A549 (cell line): Measurements from ENCODE around the gene TMUB2. TPM values are rescaled to one million over a fixed set of nuclear protein-coding genes. Genes with fewer than 3 reads are reported as not detected.

Experiments used
- ATAC-seq, 2 experiments: fragments of 200-7000 bp in 1 of 2; fragments of >200 bp in 1 of 2; cut with Nextera tagmentation in 1 of 2; cut with Tn5 transposase in 1 of 2; 3 replicates each; pipeline versions ENCODE4 v1.8.0 to v1.9.1; 2018 to 2020; ENCODE audit warnings: mild to moderate bottlenecking in 1 of 2, moderate library complexity in 1 of 2
- CTCF ChIA-PET: fragments of 300-600 bp; sonication (Branson Sonifier 250); formaldehyde crosslinking; extraction: SDS; loops from one replicate; lab custom pipeline; 2021; ENCODE audit warnings: antibody characterized with exemption, inconsistent platforms; lab: Yijun Ruan, JAX
- POLR2A ChIA-PET: fragments of 350-600 bp; formaldehyde crosslinking; extraction: SDS; loops from one replicate; lab custom pipeline; 2021; ENCODE audit warnings: antibody characterized with exemption, inconsistent platforms; lab: Yijun Ruan, JAX
- DNase-seq, 2 experiments: peaks; one replicate each; pipeline versions ENCODE4 v3.0.0 to v3.0.0-alpha.2; 2011 to 2016; ENCODE audit warnings: low read depth in 1 of 2, low spot score in 1 of 2
- FAIRE-seq: peaks from 2 replicates; lab custom pipeline; 2011; peaks lifted over from hg19 to GRCh38; lab: Jason Lieb, UNC
- H3K27ac ChIP-seq, 2 experiments: fragments of >200 bp; sonication (Bioruptor Twin); formaldehyde crosslinking; 3 replicates each; pipeline ENCODE4 v1.5.1; 2016 to 2017
- H3K4me1 ChIP-seq: fragments of >200 bp; sonication (Bioruptor Twin); formaldehyde crosslinking; 3 replicates; pipeline ENCODE4 v1.6.1; 2016
- H3K4me2 ChIP-seq: fragments of >200 bp; sonication (Bioruptor Twin); formaldehyde crosslinking; 3 replicates; pipeline ENCODE4 v1.6.1; 2016
- H3K4me3 ChIP-seq: fragments of >200 bp; sonication (Bioruptor Twin); formaldehyde crosslinking; 3 replicates; pipeline ENCODE4 v1.5.1; 2016
- H3K9me3 ChIP-seq: fragments of >200 bp; sonication (Bioruptor Twin); formaldehyde crosslinking; 3 replicates; pipeline ENCODE4 v1.6.1; 2016
- ATOH8 ChIP-seq: fragments of 250-450 bp; sonication (Bioruptor Pico); IDR thresholded peaks from 2 replicates; pipeline ENCODE4 v1.5.0; 2020; ENCODE audit warnings: low read depth, mild to moderate bottlenecking, moderate library complexity
- CBX8 ChIP-seq: fragments of 200-600 bp; sonication (generic); IDR thresholded peaks from 2 replicates; pipeline ENCODE4 v1.6.1; 2016
- CEBPB ChIP-seq, 2 experiments: fragments of >200 bp in 1 of 2; sonication (Bioruptor Twin) in 1 of 2; formaldehyde crosslinking in 1 of 2; IDR thresholded peaks; 2 replicates each; pipeline ENCODE4 v1.6.1; 2012 to 2016
- CHD4 ChIP-seq: fragments of 200-600 bp; sonication (generic); IDR thresholded peaks from 2 replicates; pipeline ENCODE4 v1.6.1; 2016; ENCODE audit warnings: antibody characterized with exemption, mild to moderate bottlenecking, borderline replicate concordance
- CTCF ChIP-seq: fragments of >200 bp; sonication (Bioruptor Twin); formaldehyde crosslinking; IDR thresholded peaks from 3 replicates; pipeline ENCODE4 v1.5.1; 2016
- E2F6 ChIP-seq: IDR thresholded peaks from 2 replicates; pipeline ENCODE4 v1.6.1; 2012; ENCODE audit warnings: low read depth, borderline replicate concordance
- EHF ChIP-seq: fragments of 250-450 bp; sonication (Bioruptor Pico); IDR thresholded peaks from 2 replicates; pipeline ENCODE4 v1.5.0; 2020; ENCODE audit warnings: mild to moderate bottlenecking
- EHMT2 ChIP-seq: fragments of 200-600 bp; sonication (generic); IDR thresholded peaks from 2 replicates; pipeline ENCODE4 v1.6.1; 2016; ENCODE audit warnings: antibody characterized with exemption, low read depth, mild to moderate bottlenecking, moderate library complexity
- EP300 ChIP-seq, 2 experiments: fragments of >200 bp; sonication (Bioruptor Twin); formaldehyde crosslinking; IDR thresholded peaks; 2 replicates in 1 of 2; 3 replicates in 1 of 2; pipeline ENCODE4 v1.6.1; 2016 to 2017
- ESRRA ChIP-seq: fragments of 150-350 bp; IDR thresholded peaks from 2 replicates; pipeline ENCODE4 v1.6.1; 2014; ENCODE audit warnings: mild to moderate bottlenecking, low read length, borderline replicate concordance
- FOSB ChIP-seq: fragments of 250-450 bp; sonication (Bioruptor Pico); IDR thresholded peaks from 2 replicates; pipeline ENCODE4 v1.5.0; 2020; ENCODE audit warnings: mild to moderate bottlenecking, moderate library complexity
- FOSL2 ChIP-seq, 2 experiments: fragments of 450-650 bp in 1 of 2; fragments of >200 bp in 1 of 2; sonication (Bioruptor Twin) in 1 of 2; formaldehyde crosslinking; IDR thresholded peaks; 2 replicates each; pipeline versions ENCODE4 v1.5.0 to v1.6.1; 2016 to 2020; ENCODE audit warnings: mild to moderate bottlenecking in 1 of 2, moderate library complexity in 1 of 2
- GATA3 ChIP-seq: IDR thresholded peaks from 2 replicates; pipeline ENCODE4 v1.6.1; 2012; ENCODE audit warnings: borderline replicate concordance
- HDAC2 ChIP-seq: fragments of 200-600 bp; sonication (generic); IDR thresholded peaks from 2 replicates; pipeline ENCODE4 v1.6.1; 2016
- HES2 ChIP-seq: fragments of >200 bp; sonication (Bioruptor Twin); formaldehyde crosslinking; IDR thresholded peaks from 2 replicates; pipeline ENCODE4 v1.6.1; 2016
- HEYL ChIP-seq: fragments of 250-450 bp; sonication (Bioruptor Pico); IDR thresholded peaks from 2 replicates; pipeline ENCODE4 v1.8.0; 2021; ENCODE audit warnings: mild to moderate bottlenecking, moderate library complexity
- HOXB5 ChIP-seq: fragments of 250-450 bp; sonication (Bioruptor Pico); IDR thresholded peaks from 2 replicates; pipeline ENCODE4 v1.5.0; 2020; ENCODE audit warnings: mild to moderate bottlenecking, moderate library complexity
- JUN ChIP-seq, 2 experiments: fragments of >200 bp; sonication (Bioruptor Twin); formaldehyde crosslinking; IDR thresholded peaks; 2 replicates in 1 of 2; 3 replicates in 1 of 2; pipeline ENCODE4 v1.6.1; 2016 to 2017
- KDM1A ChIP-seq: fragments of 200-600 bp; sonication (generic); IDR thresholded peaks from 2 replicates; pipeline ENCODE4 v1.6.1; 2016; ENCODE audit warnings: low read depth, mild to moderate bottlenecking
- MAFK ChIP-seq: fragments of 450-650 bp; IDR thresholded peaks from 2 replicates; pipeline ENCODE4 v1.6.1; 2014; ENCODE audit not compliant: partially characterized antibody
- MAZ ChIP-seq: fragments of 150-350 bp; IDR thresholded peaks from 2 replicates; pipeline ENCODE4 v1.6.1; 2014; ENCODE audit warnings: antibody characterized with exemption, low read depth, low read length, borderline replicate concordance
- NFE2L2 ChIP-seq: fragments of 150-350 bp; conservative IDR thresholded peaks from 2 replicates; pipeline ENCODE4 v1.6.1; 2014; ENCODE audit warnings: low read length
- NPAS2 ChIP-seq: fragments of 250-450 bp; sonication (Bioruptor Pico); IDR thresholded peaks from 2 replicates; pipeline ENCODE4 v1.8.0; 2022; ENCODE audit warnings: mild to moderate bottlenecking, moderate library complexity, borderline replicate concordance
- PBX3 ChIP-seq: IDR thresholded peaks from 2 replicates; pipeline ENCODE4 v1.6.1; 2012
- POLR2A ChIP-seq: IDR thresholded peaks from 2 replicates; pipeline ENCODE4 v1.6.1; 2012; ENCODE audit warnings: mild to moderate bottlenecking, low read length
- POLR2AphosphoS2 ChIP-seq: conservative IDR thresholded peaks from 2 replicates; pipeline ENCODE4 v1.6.1; 2012; ENCODE audit warnings: low read length, improper control_type of control experiment, inconsistent platforms
- RAD21 ChIP-seq, 2 experiments: fragments of >200 bp in 1 of 2; sonication (Bioruptor Twin) in 1 of 2; formaldehyde crosslinking in 1 of 2; IDR thresholded peaks in 1 of 2; conservative IDR thresholded peaks in 1 of 2; 2 replicates in 1 of 2; 3 replicates in 1 of 2; pipeline ENCODE4 v1.6.1; 2012 to 2018; ENCODE audit warnings: inconsistent platforms in 1 of 2
- RARB ChIP-seq: fragments of 250-450 bp; sonication (Bioruptor Pico); IDR thresholded peaks from 2 replicates; pipeline ENCODE4 v1.8.0; 2021; ENCODE audit warnings: mild to moderate bottlenecking, moderate library complexity
- RCOR1 ChIP-seq: fragments of 150-350 bp; IDR thresholded peaks from 2 replicates; pipeline ENCODE4 v1.6.1; 2014; ENCODE audit warnings: antibody characterized with exemption, low read length, low read depth
- RFX5 ChIP-seq: fragments of 450-650 bp; IDR thresholded peaks from 2 replicates; pipeline ENCODE4 v1.7.1; 2014; ENCODE audit warnings: antibody characterized with exemption, mild to moderate bottlenecking, moderate library complexity
- RNF2 ChIP-seq: fragments of 200-600 bp; sonication (generic); IDR thresholded peaks from 2 replicates; pipeline ENCODE4 v1.6.1; 2016; ENCODE audit warnings: low read depth, mild to moderate bottlenecking, antibody characterized with exemption, moderate library complexity, borderline replicate concordance
- SMC3 ChIP-seq: fragments of >200 bp; sonication (Bioruptor Twin); formaldehyde crosslinking; IDR thresholded peaks from 3 replicates; pipeline ENCODE4 v1.6.1; 2018; ENCODE audit warnings: inconsistent platforms
- SREBF2 ChIP-seq: fragments of 450-650 bp; IDR thresholded peaks from 2 replicates; pipeline ENCODE4 v1.6.1; 2014; ENCODE audit warnings: mild to moderate bottlenecking, moderate library complexity
- TP53 ChIP-seq: fragments of 250-450 bp; sonication (Bioruptor Pico); IDR thresholded peaks from 2 replicates; pipeline ENCODE4 v1.5.0; 2021; ENCODE audit warnings: mild to moderate bottlenecking, moderate library complexity
- ZC3H11A ChIP-seq: fragments of 450-650 bp; IDR thresholded peaks from 2 replicates; pipeline ENCODE4 v1.6.1; 2014; ENCODE audit warnings: antibody characterized with exemption, mild to moderate bottlenecking
- ZNF302 ChIP-seq: fragments of 250-450 bp; sonication (Bioruptor Pico); IDR thresholded peaks from 2 replicates; pipeline ENCODE4 v1.9.0; 2021; ENCODE audit warnings: inconsistent platforms, mild to moderate bottlenecking, moderate library complexity
- ZSCAN20 ChIP-seq: fragments of 250-450 bp; sonication (Bioruptor Pico); IDR thresholded peaks from 2 replicates; pipeline ENCODE4 v1.8.0; 2022; ENCODE audit warnings: mild to moderate bottlenecking, moderate library complexity
- WGBS: methylation state at CpG from one replicate; pipeline ENCODE4 v1.1.6; 2017; ENCODE audit errors: missing lambda C conversion rate; 5-methylcytosine and 5-hydroxymethylcytosine counted together
- polyA plus RNA-seq, 4 experiments: library from polyadenylated mRNA; depleted of rRNA in 3 of 4; stranded (reverse); fragments of >200 nt; fragmentation: RNase III in 1 of 4; extraction: RNeasy Plus Mini Kit Qiagen cat#74134 plus additional on column Dnase treatment in 1 of 4; gene quantifications; 2 replicates in 3 of 4; 3 replicates in 1 of 4; pipeline ENCODE4 v1.2.3, GENCODE V29; 2011 to 2017
- TF ChIP-seq, protein P1 (sequence below): IDR thresholded peaks from 2 replicates; pipeline ENCODE4 v1.6.1; 2012

TMUB2 gene
- polyA plus RNA-seq, 2 of the 4 experiments (the other 2 are of a cell fraction): 36.2 to 42.0 TPM

DNA sequence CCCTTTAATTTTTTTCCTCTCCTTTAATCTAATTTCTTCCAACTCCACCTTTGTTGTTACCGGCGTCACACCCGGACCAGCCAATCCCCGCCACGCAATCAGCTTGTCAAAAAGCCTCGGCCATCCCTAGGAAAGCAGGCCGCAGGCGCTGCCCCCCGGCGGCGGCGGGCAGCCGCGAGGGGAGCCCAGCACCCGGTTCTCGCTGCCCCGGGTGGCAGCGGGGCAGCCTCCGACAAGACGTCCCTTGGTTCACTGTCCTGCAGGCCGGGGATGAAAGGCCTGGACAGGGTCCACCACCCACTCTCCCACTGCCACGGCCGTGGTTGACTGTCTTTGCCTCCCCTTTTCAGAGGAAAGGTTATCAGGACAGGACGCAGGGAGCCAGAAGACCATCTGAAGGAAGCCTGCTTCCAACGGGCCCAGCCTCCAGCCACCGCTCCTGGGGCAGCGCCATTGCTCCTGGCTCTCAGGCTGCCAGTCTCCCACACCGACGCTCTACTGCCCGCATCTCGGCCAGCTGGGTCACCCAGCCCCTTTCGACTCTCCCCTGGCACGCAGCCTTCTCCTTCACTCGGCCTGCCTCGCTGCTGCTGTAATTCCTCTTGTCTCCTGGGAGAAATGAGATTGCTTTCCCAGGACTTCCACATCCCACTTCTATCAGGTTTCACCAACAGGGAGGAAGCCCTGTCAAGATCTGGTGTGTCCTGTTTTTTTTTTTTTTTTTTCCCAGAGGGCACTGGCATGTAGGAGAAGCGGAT, 35.5 kb downstream of the TMUB2 start:
- Histone ChIP-seq H3K4me1 (peaks cover 25% of the 10 kb centered on the region), H3K4me3 (peak overlapping the region; percentile 89), H3K27ac (peak overlapping the region; percentile 97 to 99), H3K9me3 (no peaks in the 10 kb centered on the region), H3K4me2 (peak overlapping the region; percentile 86)
- peak; percentile 86 to 87 for DNase-seq
- ChIA-PET CTCF (interaction anchor here (0.5 to 11.1 kb wide), 27 partner anchors 8 to 322 kb away, joined by 3 to 135 read pairs (median 4); partner anchors contain the start of genes GRN, RUNDC3A and SLC25A39), POLR2A (interaction anchor here (0.6 to 2.2 kb wide), 21 partner anchors 9 to 401 kb away, joined by 3 to 20 read pairs (median 4); partner anchors contain the start of genes ATXN7L3, GRN, RUNDC3A and SLC25A39)
- TF ChIP-seq NFE2L2: no peak
- TF ChIP-seq CBX8: no peak
- TF ChIP-seq HES2: no peak
- no peak for TF ChIP-seq ZNF302 (CRISPR knock-in tag)
- TF ChIP-seq GATA3: no peak
- no peak for TF ChIP-seq EHMT2
- no peak for TF ChIP-seq MAFK
- no peak for TF ChIP-seq ZSCAN20 (CRISPR knock-in tag)
- TF ChIP-seq KDM1A: no peak
- TF ChIP-seq E2F6: 0 out of 2 replicates have a peak, but pooled peaks have one; percentile 38
- no peak for TF ChIP-seq MAZ
- TF ChIP-seq SREBF2: no peak
- TF ChIP-seq RNF2: no peak
- TF ChIP-seq EP300 (IDR thresholded peaks at IDR 0.05): no peak
- peak; percentile 43 for TF ChIP-seq POLR2A
- TF ChIP-seq TP53 (CRISPR knock-in tag): no peak
- TF ChIP-seq RCOR1: no peak
- no peak for TF ChIP-seq FOSB (CRISPR knock-in tag)
- TF ChIP-seq ATOH8 (CRISPR knock-in tag): no peak
- TF ChIP-seq POLR2AphosphoS2: no peak
- TF ChIP-seq, protein P1, sequence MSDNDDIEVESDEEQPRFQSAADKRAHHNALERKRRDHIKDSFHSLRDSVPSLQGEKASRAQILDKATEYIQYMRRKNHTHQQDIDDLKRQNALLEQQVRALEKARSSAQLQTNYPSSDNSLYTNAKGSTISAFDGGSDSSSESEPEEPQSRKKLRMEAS: peak; percentile 55; the same call in 1 of the 2 replicates
- no peak for TF ChIP-seq ZC3H11A
- TF ChIP-seq EHF (CRISPR knock-in tag): no peak
- no peak; the same call in 2 of the 3 replicates for TF ChIP-seq SMC3
- TF ChIP-seq HOXB5 (CRISPR knock-in tag): no peak
- TF ChIP-seq ESRRA: no peak
- no peak for TF ChIP-seq CHD4
- TF ChIP-seq RARB (CRISPR knock-in tag): no peak
- no peak for TF ChIP-seq FOSL2 (IDR thresholded peaks at IDR 0.05)
- TF ChIP-seq FOSL2 (CRISPR knock-in tag; IDR thresholded peaks at IDR 0.05): no peak
- TF ChIP-seq CTCF: peak; percentile 24; the same call in 2 of the 3 replicates
- no peak for TF ChIP-seq HEYL (CRISPR knock-in tag)
- no peak for TF ChIP-seq NPAS2
- no peak for TF ChIP-seq JUN (IDR thresholded peaks at IDR 0.05)
- TF ChIP-seq RAD21 (conservative IDR thresholded peaks at IDR 0.05 in 1 of 2, IDR thresholded peaks at IDR 0.05 in 1 of 2): 0 out of 5 replicates have a peak, but pooled peaks of 1 of the 2 experiments have one; percentile 12
- no peak for TF ChIP-seq CEBPB (IDR thresholded peaks at IDR 0.05)
- no peak for TF ChIP-seq RFX5
- no peak for TF ChIP-seq HDAC2
- TF ChIP-seq PBX3: no peak; the same call in 1 of the 2 replicates
- peak; percentile 21 to 66; a peak in 5 of 6 replicates for ATAC-seq
- WGBS: 15% methylated on average over 33 of the region's 36 CpGs
- FAIRE-seq: no peak
